GM18907 (cell line): ENCODE measurements around the gene GAD1.

Experiments used
- ATAC-seq: cut with Tn5 transposase; IDR thresholded peaks from one replicate; pipeline ENCODE4 v1.9.1; 2021; ENCODE audit warnings: mild to moderate bottlenecking, moderate library complexity; ENCODE audit not compliant: unreplicated experiment

GAD1 gene

DNA sequence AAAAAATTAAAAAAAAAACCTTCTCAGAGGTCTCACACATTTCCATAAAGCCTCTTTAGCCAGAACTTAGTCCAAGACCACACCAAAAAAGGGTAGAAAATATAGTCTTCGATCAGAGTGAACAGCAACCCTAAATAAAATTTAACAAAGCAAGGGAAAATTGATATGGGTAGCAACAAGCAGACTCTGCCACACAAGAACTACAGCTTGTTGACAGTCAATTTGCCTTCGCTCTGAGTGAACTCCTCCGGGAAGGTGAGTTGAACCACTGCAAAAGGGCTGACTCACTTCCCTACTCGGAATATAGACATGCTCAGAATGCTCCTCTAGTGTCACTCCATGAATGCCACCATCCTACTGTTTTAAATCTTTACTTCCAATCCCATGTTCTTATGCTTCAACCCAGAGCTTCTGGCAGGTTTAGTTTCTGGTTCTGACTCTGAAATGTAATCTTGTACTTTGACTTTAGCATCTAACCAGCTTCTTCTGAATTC is 24.1 kb downstream of the GAD1 start:
- no peak for ATAC-seq

GRCh38 chr2:170842785-170843184 is 26.1 kb downstream of the GAD1 start:
- no peak for ATAC-seq

- no peak for ATAC-seq
Measured at GRCh38 chr2:170843656-170844055, 27.0 kb downstream of the GAD1 start.

GRCh38 chr2:170845343-170845742 is 28.7 kb downstream of the GAD1 start:
- no peak for ATAC-seq

DNA sequence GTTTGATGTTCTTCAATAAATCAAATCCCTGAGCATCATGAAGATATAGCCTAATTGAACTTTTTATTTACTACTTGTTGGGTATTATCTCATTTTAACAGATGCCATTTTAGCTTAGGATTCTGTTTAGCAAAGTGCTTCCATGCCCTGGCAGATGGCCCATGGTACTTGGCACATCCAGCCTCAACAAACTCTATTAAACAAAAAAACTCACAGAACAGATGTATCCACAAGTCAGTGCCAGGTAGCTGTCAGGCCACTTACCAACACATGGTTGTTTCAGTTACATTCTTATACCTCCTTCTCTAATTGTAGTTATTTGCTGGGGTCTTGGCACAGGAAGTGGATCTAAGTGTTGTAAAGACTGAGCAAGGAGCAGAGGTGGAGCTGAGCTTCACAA is 29.6 kb downstream of the GAD1 start:
- no peak for ATAC-seq

GRCh38 chr2:170847716-170848115 is 31.0 kb downstream of the GAD1 start:
- no peak for ATAC-seq

DNA sequence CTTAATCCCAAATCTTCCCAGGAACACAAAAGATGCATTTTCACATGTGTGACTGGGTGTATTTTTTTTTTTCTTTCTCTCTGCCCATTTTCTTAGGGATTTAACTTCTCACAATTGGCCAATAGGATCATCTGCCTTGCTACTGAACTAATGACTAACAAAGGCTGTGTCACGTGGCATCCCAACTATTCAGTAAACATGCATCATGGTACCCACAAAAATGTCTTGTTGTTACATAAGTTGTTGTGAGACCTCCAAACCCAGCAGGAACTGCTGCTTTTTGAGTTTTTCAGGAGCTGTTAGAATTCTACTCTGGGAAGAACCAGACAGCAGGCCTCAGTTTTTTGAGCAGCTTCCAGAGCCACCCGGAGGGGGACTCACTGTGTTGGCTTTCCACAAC is 31.9 kb downstream of the GAD1 start:
- ATAC-seq, result no peak

DNA sequence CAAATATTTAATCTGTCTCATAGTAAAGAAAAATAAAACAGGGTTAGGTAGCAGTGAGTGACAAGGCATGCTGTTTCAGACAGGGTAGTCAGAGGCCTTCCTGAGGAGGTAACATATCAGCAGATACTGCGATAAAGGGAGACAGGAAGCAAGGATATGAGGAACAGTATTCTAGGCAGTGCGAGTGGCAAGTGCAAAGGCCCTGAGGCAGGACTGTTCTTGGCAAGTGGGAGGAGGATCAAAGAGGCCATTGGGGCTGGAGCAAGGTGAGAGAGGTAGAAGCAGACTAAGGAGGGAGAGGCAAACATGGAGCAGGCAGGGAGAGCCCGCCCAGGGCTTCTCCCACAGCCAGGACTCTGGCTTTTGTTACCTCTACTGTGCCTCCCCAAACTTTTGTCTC is 33.6 kb downstream of the GAD1 start:
- no peak for ATAC-seq

GRCh38 chr2:170851635-170852034 is 34.9 kb downstream of the GAD1 start:
- ATAC-seq, result no peak

GRCh38 chr2:170856066-170856465 is 39.4 kb downstream of the GAD1 start:
- ATAC-seq, result no peak

- ATAC-seq, result no peak
Measured at GRCh38 chr2:170862286-170862902, 45.7 kb downstream of the GAD1 start.

DNA sequence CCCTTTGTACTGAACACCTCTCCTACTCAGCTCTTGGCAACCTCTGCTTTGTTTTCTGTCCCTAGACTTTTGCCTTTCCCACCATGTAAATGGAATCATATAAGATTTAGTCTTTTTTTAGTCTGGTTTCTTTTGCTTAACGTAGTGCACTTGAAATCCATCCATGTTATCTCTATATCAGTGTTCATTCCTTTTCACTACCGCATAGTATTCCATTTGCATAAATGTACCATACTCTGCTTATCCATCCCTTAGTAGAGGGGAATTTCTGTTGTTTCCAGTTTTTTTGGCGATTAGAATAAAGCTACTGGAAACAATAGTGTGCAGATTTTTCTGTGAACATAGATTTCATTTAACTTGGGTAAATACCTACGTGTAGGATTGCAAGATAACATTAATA is 46.4 kb downstream of the GAD1 start:
- ATAC-seq, result no peak

DNA sequence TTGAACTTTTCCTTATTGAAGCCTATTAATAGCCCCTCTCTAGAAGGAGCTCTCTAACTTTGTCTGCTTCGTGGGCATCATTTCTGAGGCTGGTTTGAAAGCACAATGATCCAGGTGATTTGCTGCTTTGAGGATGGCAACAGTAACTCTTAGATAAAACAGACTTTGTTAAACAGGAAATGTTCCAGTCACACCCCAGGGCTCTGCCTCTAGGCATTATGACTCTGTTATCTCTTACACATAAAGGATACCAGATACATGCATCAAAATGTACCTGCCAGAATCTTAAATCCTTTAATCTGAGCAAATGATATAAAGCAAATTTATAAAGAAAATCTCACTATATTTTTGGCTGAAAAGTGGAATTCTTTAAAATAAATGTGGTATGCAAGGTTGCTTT is 52.3 kb downstream of the GAD1 start:
- ATAC-seq, result no peak

DNA sequence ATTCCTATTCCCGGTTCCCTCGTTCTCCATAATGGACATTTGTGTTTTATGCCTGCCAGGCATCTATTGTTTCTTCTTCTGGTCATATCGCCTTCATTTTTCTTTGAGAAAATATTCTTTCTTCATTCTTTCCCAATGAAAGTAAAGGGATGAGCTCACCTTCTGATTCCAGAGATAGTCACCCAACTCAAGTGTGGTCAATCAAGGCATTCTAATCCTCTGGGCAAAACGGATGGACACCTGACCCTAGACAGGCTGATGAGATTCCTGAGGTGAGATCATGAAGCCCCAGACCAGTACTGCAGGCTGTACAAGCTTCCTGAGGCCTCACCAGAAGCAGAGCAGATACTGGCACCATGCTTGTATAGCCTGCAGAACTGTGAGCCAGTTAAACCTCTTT is 52.8 kb downstream of the GAD1 start:
- ATAC-seq, result no peak

GRCh38 chr2:170873035-170873692 is 56.5 kb downstream of the GAD1 start:
- ATAC-seq, result peak; percentile 95

DNA sequence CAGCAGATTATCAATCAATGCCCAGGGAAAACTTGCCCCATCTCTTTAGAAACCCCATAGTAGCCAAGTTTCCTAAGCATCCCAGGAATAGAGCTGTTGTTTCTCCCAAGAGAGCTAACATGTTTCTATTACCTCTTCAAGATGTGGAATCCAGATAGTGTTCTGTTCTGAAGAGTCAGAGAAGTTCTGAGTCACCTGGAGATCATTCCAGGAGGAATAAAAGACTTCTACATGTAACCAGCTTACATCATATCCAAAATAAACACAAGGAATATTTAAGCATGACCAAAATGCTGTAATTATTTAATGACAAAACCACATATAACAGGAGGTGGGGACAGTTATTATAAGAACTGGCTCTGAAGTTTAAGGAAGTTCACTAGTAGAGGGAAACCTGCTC is 61.4 kb downstream of the GAD1 start:
- no peak for ATAC-seq

GRCh38 chr2:170878505-170878904 is 61.8 kb downstream of the GAD1 start:
- no peak for ATAC-seq

DNA sequence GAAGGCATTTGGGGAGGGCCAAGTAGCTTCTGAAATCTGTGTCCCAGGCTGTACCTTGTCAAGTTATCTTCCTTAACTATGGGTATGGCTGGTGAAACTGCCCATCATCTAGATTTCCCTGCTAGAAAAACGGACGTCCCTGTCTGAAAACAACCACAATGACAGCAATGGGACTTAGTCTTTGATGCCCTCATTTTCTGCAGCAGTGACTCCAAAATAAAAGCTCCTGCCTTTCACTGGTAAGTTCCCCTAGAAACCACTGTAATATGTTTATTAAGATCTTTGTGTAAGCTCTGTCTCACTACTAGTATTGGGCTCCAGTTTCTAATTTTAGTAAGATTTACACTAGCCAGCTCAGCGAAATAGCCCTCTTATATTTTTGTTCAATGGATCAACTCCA is 65.2 kb downstream of the GAD1 start:
- ATAC-seq, result no peak

DNA sequence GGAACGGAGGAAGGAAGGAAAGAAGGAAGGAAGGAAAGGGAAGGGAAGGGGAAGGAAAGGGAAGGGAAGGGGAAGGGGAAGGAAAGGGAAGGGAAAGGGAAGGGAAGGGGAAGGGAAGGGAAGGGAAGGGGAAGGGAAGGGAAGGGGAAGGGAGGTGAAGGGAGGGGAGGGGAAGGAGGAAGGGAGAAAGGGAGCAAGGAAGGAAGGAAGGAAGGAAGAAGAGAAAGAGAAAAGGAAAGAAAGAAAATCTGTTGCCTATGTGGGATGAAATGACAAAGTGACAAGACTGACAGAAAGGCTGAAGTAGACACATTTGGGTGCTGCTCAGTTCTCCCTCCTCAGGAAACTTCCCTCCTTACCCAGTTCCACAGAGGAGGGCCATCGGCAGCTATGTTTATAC is 66.1 kb downstream of the GAD1 start:
- no peak for ATAC-seq

DNA sequence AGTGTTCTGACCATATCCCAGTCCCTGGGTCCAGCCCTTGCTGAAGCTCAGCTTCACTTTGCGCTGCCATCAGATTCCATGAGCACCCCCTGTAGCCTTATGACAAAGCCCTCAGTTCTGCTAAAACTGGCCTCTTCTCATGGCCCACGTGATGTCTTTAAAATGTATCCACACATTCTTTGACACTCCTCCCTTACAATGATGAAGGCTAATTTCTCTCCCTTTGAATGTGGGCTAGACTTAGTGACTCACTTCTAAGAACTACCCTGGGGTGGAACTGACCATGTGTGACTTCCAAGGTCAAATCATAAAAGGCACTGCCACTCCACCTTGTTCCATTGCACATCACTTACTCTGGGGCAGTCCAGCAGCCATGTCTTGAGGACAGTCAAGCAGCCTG is 67.0 kb downstream of the GAD1 start:
- ATAC-seq, result no peak

- ATAC-seq, result no peak
Measured at GRCh38 chr2:170885130-170885791, 68.6 kb downstream of the GAD1 start.

- ATAC-seq, result no peak
Measured at GRCh38 chr2:170886386-170886785, 69.7 kb downstream of the GAD1 start.
